HL-60/S4 (cell line): ENCODE measurements around the gene TGFBR1.

Source experiments
- in situ Hi-C: fragments of 300-500 bp; cut with MboI; formaldehyde crosslinking; loops from 2 replicates; pipeline ENCODE4 v1.14.3; 2022; ENCODE audit warnings: low sequenced_read_pairs

The TGFBR1 gene

DNA sequence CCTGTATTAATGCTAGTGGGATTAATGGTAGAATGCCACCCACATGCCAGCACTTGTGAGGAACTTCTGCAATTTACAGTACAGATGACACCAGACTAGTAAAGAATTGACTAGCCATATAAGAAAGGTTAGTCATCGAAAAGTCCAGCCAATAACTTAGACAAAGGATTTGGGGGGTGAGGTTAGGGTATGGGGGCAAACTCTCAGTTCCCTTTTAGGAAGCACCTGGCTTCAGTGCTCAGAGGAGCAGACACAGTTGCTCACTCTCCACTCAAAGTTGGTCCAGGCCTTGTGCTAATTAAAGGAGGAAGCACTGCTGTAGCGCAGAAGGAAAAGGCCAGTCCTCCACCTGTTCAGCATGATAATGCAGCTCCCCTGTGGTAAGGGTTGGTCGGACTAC lies 25.2 kb downstream of the TGFBR1 start:
- in situ Hi-C loops, result loop anchor here (10.0 kb wide), 2 partner anchors 135 to 275 kb away; no protein-coding TSS in a partner anchor

DNA sequence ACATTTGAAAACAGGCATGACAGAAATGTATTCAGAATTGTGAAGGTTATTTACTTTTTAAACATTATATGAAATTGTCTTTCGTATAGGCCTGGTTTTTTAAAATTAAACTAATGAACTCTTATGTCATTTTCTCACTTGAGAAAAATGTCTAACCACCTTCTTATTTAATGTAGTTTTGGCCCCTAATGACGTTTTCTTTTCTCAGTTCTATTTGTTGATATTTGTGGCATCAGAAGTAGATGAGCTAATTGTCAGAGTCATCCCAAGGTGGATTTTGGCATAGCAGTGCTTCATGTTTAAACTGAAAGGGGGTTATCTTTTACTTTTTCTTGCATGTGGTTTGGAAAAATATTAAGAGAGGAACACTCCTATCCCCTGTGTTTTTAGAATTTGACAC lies 28.2 kb downstream of the TGFBR1 start:
- in situ Hi-C loops, result loop anchor here (10.0 kb wide), 2 partner anchors 138 to 278 kb away; no protein-coding TSS in a partner anchor

DNA sequence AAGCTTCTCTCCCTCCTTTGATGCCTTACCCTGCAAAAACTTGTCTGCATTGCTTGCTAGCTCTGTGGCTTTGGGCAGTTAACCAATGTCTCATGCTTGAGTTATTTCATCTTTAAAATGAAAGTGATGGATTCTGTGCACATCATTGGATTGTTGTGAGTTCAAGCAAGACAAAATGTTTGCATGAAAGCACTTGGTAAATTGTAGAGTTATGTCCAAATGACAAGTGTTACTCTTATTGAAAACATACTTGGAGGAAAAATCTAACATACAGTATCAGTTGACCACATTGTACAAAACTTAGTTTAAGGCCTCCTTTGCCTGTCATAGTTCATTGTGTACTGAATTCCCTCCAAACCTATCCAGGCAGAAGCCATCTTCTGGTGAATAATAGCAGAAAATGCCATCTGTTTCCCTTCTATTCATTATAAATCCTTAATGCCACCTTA lies 30.0 kb downstream of the TGFBR1 start:
- in situ Hi-C loops, result loop anchor here (10.0 kb wide), 2 partner anchors 140 to 280 kb away; no protein-coding TSS in a partner anchor

DNA sequence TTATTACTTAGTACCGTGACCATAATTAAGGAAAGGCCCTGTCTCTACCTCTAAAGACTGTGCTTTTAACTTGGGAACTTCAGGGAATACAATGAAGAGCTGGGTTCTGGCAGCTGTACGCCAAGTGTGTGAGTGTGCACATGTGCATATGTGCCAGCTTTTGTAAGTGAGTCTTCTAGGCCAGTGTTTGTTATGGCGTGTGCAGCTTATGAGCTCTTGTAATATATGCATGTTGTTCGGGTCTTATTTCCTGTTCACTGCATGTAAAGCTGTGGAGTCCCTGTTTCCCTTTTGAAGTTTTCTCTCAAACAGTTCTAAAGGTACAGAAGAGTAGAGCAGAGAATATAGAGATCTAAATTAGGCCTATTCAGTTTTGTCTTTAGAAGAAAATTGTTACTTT lies 30.5 kb downstream of the TGFBR1 start:
- in situ Hi-C loops, result loop anchor here (10.0 kb wide), 2 partner anchors 141 to 281 kb away; no protein-coding TSS in a partner anchor

DNA sequence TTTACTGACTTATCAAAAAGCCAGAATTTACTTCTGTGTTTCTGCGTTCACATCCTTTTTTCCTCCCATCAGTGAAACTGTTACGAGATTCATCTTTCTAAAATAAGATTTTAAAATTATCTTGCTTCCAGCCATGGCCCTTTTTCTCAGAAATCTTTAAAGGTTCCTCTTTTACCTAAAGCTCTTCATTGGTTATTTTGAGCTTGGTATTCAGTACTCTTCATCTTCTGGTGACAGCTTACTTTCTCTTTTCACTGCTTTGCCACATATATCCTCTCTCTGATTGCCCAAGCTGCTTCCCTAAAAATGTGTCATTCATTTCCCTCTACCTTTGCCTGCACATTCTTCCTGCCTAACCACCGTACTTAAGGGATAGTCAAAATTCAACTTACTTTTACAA lies 32.3 kb downstream of the TGFBR1 start:
- in situ Hi-C loops, result loop anchor here (10.0 kb wide), 2 partner anchors 142 to 282 kb away; no protein-coding TSS in a partner anchor

DNA sequence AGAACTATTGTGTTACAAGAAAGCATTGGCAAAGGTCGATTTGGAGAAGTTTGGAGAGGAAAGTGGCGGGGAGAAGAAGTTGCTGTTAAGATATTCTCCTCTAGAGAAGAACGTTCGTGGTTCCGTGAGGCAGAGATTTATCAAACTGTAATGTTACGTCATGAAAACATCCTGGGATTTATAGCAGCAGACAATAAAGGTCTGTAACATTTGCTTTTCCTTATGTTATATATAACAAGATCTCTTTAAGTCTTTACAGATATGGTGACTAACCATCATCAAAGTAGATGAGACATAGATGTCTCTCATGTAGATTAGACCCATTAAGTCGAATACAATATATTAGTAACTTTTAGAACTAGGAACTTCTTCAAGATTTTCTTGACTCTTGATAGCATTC lies 33.0 kb downstream of the TGFBR1 start:
- in situ Hi-C loops, result loop anchor here (10.0 kb wide), 2 partner anchors 143 to 283 kb away; no protein-coding TSS in a partner anchor

DNA sequence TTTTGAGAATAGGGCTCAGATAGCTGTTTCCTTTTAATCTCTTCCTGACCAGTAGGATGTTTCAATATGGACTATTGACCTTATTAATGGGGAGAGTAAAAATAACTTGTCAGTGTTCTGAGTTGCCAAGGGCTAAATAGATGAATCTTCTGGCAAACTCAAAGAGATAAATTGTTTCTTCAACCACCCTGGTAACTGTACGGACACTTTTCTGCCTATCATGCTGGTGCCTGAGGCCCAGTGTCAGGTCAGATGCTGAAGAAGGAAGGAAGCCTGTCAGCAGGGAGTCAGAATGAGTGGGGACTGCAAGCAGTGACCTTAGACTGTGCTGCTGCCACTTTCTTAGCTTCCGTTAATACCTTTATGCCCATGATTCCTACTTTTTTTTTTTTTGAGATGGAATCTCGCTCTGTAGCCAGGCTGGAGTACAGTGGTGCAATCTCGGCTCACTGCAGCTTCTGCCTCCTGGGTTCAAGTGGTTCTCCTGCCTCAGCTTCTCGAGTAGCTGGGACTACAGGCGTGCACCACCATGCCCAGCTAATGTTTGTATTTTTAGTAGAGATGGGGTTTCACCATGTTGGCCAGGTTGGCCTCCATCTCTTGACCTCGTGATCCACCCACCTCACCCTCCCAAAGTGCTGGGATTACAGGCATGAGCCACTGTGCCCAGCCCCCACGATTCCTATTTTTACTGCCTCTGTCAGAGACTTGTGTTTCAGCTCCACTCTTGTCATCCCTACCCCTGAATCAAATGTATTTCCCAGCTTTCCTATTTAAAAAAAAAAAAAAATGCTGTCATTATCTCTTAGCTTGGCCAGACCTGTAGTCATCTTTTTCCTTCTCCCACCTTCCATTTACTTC lies 33.7 kb downstream of the TGFBR1 start:
- in situ Hi-C loops, result loop anchor here (10.0 kb wide), 2 partner anchors 144 to 284 kb away; no protein-coding TSS in a partner anchor

DNA sequence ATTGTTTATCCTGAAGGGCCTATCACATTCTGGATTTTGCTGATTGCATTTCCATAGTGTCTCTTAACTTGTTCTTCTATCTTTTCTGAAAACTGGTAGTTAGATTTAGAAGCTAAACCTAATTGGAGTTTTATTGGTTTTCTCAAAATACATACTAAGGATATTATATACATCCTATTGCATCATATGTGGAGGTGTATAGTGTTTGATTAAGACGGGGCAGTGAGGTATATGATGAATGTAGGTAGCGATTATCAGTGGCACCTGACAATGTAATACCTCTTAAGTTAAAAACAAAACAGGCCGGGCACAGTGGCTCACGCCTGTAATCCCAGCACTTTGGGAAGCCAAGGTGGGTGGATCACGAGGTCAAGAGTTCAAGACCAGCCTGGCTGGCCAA lies 35.0 kb downstream of the TGFBR1 start:
- in situ Hi-C loops, result loop anchor here (10.0 kb wide), 2 partner anchors 145 to 285 kb away; no protein-coding TSS in a partner anchor

DNA sequence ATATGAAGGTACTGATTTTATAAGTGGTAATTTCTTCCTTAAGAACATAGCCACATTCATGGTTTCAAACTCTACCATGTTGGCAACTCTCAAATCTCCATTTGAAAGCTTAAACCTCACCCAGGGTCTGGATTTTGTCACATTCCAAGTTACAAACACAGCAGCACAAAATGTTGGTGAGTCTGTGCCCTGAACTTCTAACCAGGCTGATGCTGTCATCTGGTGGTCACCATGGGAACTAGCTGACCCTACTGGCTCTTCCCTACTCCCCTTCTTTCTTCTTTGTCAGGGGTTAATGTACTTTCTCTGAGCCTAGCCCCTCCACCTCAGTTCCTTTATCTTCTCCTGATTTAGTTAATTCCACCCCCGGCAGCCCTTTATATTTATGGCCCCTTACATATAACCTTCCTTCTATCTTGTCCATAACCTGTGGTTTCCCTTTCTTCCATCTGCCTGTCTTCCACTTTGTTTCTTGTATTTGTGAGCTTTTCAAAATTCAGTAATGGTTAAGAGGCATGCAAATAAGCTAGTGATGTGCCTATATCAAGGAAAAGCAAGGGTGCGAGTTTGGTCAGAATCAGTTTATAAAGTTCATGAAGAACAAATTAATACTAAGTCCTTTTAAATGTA lies 35.9 kb downstream of the TGFBR1 start:
- in situ Hi-C loops, result no loop called here

DNA sequence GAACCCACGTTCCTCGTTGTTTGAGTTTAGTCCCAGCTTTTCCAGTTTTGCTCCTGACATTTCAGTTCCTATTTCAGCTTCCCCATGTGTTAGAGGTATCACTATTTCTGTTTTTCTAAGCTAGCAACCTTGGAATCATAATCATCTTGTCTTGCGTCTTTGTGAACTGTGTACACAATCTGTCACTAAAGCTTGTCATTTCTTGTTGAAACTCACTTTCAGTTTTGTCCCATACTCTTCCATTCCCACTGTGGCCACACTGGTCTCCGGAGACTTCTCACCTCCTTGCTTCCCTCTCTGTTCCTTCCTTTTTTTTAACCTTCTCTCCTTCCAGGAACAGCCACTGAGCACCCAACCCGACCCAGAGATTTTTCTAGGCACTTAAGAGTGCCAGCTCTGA lies 36.9 kb downstream of the TGFBR1 start:
- in situ Hi-C loops, result no loop called here

DNA sequence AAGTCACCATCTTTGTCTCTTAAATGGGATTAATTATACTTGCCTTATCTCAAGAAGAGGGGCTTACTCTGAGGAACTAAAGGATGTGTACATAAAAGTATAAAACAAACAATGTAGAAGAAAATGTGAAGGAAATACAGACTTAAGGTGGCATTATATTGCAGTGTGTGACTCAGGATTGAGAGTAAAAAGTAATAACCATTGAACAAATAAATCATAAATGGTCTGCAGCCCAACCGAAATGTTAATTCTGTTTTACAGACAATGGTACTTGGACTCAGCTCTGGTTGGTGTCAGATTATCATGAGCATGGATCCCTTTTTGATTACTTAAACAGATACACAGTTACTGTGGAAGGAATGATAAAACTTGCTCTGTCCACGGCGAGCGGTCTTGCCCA lies 37.4 kb downstream of the TGFBR1 start:
- in situ Hi-C loops, result no loop called here

DNA sequence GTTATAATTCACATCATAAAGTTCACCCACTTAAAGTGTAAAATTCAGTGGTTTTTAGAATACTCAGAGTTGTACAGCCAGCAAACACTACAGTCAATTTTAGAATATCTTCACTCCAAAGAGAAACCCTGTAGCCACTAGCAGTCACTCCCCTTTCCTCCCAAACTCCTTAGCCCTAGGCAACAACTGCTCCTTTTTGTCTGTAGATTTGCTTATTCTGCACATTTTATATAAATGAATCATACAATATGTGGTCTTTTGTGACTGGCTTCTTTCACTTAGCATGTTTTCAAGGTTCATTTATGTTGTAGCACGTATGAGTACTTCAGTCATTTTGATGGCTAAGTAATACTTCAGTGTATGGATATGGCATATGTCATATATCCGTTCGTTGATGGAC lies 38.7 kb downstream of the TGFBR1 start:
- in situ Hi-C loops, result no loop called here

DNA sequence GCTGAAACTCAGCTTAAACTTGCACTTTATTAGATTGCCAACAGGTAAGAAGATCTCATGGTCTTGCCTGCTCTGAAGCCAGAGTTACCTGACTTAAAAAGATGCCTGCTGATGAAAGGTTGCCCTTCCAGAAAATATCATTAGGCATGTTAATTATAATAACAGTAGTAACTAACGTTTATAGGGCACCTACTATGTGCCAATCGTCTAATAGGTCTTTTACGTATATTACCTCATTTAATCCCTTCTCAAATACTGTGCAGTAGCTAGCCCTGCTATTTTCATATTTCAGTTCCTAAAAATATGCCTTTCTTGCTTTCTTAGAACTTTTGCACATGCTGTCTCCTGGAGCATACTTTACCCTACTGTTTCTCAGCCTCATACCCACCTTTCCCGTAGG lies 40.1 kb downstream of the TGFBR1 start:
- in situ Hi-C loops, result no loop called here

DNA sequence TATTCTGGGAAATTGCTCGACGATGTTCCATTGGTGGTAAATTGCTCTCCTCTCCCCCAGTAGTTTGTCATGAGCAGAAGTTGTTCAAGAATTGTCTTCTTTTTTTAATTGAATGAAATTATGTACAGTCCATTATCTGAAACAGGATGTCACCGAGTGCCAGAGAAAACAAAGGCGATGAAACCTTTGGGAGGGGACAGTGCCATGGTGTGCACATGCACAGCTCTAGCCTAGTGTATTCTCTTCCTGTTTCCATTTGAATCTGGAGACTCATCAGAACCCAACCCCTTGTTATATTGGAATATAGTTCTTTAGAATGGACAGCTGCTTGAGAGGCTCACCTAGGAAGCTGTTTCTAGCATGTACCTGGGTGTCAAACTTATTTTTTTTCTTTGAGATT lies 41.7 kb downstream of the TGFBR1 start:
- in situ Hi-C loops, result no loop called here

DNA sequence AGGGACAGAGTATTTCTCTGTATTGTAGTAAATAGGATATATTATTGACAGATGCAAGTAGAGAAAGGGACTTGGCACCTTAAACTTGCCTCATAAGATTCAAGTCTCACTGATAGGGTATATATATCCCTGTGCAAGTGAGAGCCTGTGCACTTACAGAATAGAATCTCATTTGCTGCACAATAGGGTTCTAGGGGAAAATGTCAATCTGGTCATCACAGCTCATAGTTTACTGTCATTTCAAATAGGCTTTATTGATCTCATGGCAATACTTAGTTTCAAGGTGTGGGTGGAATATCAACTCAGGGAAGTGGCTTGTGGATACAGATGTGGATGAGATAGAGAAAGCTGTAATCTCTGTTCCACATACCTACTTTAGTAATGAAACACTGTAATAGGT lies 42.3 kb downstream of the TGFBR1 start:
- in situ Hi-C loops, result no loop called here

DNA sequence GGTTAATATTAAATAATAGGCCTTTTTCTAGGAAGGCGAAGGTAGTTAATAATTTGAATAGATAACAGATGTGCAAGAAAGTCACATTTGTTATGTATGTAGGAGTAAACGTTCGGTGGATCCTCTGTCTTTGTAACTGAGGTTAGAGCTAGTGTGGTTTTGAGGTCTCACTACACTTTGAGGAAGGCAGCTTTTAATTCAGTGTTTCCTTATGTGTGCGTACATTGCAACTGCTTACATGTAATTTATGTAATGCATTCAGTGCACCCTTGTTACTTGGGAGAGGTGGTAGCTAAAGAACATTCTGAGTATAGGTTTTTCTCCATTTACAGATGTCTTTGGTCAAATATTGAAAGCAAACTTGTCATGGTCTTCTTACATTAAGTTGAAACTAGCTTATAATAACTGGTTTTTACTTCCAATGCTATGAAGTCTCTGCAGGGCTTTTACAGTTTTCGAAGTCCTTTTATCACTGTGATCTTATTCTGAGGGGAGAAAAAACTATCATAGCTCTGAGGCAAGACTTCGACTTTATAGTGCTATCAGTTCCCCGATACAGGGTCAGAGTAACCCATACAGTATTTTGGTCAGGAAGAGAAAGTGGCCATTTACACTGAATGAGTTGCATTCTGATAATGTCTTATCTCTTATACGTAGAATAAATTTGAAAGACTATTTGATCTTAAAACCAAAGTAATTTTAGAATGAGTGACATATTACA lies 45.7 kb downstream of the TGFBR1 start:
- in situ Hi-C loops, result no loop called here

DNA sequence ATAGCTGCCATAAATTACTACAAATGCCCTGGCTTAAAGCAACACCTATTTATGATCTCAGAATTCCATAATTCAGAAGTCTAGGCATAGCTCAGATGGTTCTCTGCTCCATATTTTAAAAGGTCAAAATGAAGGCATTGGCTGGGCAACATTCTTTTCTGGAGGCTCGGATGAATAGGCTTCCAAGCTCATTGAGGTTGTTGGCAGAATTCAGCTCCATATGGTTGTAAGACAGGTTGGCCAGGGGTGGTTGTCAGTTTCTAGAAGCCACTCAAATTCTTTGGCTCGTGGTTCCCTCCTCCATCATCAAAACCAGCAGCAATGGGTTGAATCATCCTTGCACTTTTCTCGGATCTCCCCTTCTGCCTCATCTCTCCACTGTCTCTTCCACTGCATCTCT lies 49.4 kb downstream of the TGFBR1 start:
- in situ Hi-C loops, result no loop called here

DNA sequence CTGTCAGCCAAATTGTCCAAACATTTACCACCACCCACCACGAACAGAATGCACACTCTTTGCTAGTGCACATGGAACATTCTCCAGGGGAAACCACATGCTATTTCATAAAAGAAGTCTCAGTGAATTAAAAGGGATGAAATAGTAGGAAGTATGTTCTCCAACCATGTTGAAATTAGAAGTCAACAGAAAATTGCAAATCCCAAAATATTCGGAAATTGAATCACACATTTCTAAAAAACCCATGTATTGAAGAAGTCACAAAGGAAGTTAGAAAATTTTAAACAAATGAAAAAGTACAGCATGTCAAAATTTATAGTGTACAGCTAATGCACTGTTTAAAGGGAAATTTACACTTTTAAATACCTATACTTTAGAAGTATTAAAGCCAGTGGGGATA lies 50.8 kb downstream of the TGFBR1 start:
- in situ Hi-C loops, result no loop called here

DNA sequence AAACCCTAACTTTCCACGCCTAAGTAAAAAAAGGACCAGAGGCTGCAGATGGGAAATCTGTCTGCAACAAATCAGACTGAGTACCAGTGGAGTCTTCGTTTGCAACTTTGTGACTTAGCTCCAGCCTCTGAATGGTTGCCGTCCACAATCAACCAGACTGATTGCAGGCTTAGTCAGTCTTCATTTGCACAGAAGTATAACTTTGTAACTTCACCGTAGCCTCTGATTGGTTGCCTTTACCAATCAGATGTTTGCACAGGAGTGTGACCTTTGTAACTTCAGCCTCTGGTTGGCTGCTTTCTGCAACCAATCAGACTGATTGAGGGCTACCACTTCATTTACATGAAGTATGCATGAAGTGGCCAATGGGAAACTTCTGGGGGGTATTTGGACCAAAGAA lies 53.7 kb downstream of the TGFBR1 start:
- in situ Hi-C loops, result no loop called here

DNA sequence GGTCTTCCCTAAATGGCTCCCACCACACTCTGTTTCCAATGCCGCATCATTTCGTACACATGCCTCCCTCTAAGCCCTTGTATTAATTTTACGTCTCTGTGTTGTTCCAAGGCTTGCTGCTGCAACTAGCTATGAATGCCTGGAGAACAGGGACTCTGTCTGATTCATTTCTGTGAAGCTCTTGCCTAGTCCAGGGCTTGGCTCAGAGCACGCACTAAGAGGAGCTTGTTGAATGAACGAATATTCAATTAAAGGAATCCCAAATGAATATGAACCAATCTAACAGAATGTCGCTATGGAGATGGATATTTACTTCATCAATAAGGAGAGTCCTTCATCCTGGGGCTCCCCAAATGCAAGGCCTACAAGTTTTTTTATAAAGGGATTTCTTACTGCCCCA lies 55.3 kb downstream of the TGFBR1 start:
- in situ Hi-C loops, result no loop called here

DNA sequence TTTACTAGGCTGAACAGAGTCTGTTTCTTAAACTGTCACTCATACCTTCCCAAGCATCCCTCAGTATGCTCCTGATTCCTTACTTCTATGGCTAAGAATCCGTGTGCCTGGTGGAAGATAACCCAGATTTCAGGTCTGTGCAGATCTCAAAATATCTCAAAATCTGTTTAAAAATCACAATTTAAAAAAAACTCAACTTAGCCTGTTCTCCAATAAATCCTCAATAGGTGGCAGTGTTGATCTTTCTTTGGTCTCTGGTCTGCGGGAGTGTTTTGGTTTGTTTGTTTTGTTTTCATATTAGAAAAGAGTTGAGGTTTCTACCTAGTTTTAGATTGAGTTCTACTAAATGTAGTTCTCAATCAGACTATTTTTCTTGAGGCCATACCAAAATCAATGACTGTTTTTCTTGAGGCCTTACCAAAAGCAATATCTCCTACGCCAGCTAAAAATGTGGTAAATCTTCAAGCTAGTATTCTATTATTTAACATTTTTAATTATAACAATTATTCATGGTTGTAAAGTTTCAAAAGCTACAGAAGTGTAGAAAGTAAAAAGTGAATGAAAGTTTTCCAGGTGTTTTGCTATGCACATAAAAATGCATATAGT lies 57.9 kb downstream of the TGFBR1 start:
- in situ Hi-C loops, result no loop called here
